ENCODE data around the gene TRERF1. TPM values are rescaled to one million over a fixed set of nuclear protein-coding genes. Genes with fewer than 3 reads are reported as not detected.

Gene TRERF1
- total RNA-seq, 1 experiment from 2014 or later: 22.3 TPM

- Mint-ChIP-seq H3K36me3 (no peaks in the 10 kb centered on the region), H3K4me3 (no peak overlapping the region), H3K9me3 (no peaks in the 10 kb centered on the region), H3K27ac (no peak overlapping the region), H3K27me3 (ENCODE audit: low read depth) (no peaks in the 10 kb centered on the region), H3K4me1 (peaks cover 27% of the 10 kb centered on the region)
- TF ChIP-seq ZBTB21 (CRISPR knock-in tag; IDR thresholded peaks at IDR 0.05; ENCODE audit: borderline replicate concordance): no peak
- no peak for TF ChIP-seq ZSCAN18 (CRISPR knock-in tag; IDR thresholded peaks at IDR 0.05)
- no peak for TF ChIP-seq TEAD1 (CRISPR knock-in tag; IDR thresholded peaks at IDR 0.05)
- TF ChIP-seq CTCF (IDR thresholded peaks at IDR 0.05): no peak
- no peak for TF ChIP-seq FOXP4 (CRISPR knock-in tag; IDR thresholded peaks at IDR 0.05)
- no peak for TF ChIP-seq ZNF423 (CRISPR knock-in tag; IDR thresholded peaks at IDR 0.05)
- no peak for TF ChIP-seq NR2C2 (CRISPR knock-in tag; IDR thresholded peaks at IDR 0.05)
- TF ChIP-seq ZNF317 (CRISPR knock-in tag; IDR thresholded peaks at IDR 0.05; ENCODE audit: borderline replicate concordance, low read depth): no peak
- TF ChIP-seq FOXK1 (CRISPR knock-in tag; IDR thresholded peaks at IDR 0.05): no peak
- no peak for TF ChIP-seq ELF4 (CRISPR knock-in tag; IDR thresholded peaks at IDR 0.05; ENCODE audit: low read depth)
- TF ChIP-seq ZNF232 (CRISPR knock-in tag; IDR thresholded peaks at IDR 0.05): no peak
- no peak for TF ChIP-seq ZNF425 (CRISPR knock-in tag; conservative IDR thresholded peaks at IDR 0.05)
- POLR2A ChIA-PET: no interaction called here
- ATAC-seq (no peak), DNase-seq (ENCODE audit: low spot score) (no peak)
- CTCF ChIA-PET: interaction anchor here (2.7 kb wide), 1 partner anchor 181 kb away, joined by 12 read pairs; no protein-coding TSS in a partner anchor
These were observed 84.8 kb downstream of the TRERF1 start for GRCh38 chr6:42366999-42367352.

- Mint-ChIP-seq H3K9me3 (no peaks in the 10 kb centered on the region), H3K4me3 (no peak overlapping the region), H3K4me1 (peaks cover 27% of the 10 kb centered on the region), H3K27me3 (ENCODE audit: low read depth) (no peaks in the 10 kb centered on the region), H3K27ac (no peak overlapping the region), H3K36me3 (peaks cover 4% of the 10 kb centered on the region; the same call in 1 of the 2 replicates)
- TF ChIP-seq NR3C1 (CRISPR knock-in tag; conservative IDR thresholded peaks at IDR 0.05; ENCODE audit: low read depth): no peak
- no peak for TF ChIP-seq GTF2I (CRISPR knock-in tag; conservative IDR thresholded peaks at IDR 0.05)
- TF ChIP-seq SMAD3 (CRISPR knock-in tag; IDR thresholded peaks at IDR 0.05; ENCODE audit: borderline replicate concordance): no peak
- TF ChIP-seq ZNF532 (CRISPR knock-in tag; IDR thresholded peaks at IDR 0.05; ENCODE audit: borderline replicate concordance): no peak
- no peak for TF ChIP-seq PRRX2 (CRISPR knock-in tag; IDR thresholded peaks at IDR 0.05)
- no peak for TF ChIP-seq SOX15 (CRISPR knock-in tag; IDR thresholded peaks at IDR 0.05)
- TF ChIP-seq MLX (CRISPR knock-in tag; IDR thresholded peaks at IDR 0.05): no peak
- TF ChIP-seq OVOL2 (CRISPR knock-in tag; IDR thresholded peaks at IDR 0.05; ENCODE audit: borderline replicate concordance): no peak
- ChIA-PET POLR2A (no interaction called here), CTCF (interaction anchor here (0.6 to 2.7 kb wide), 4 partner anchors 8 to 182 kb away, joined by 3 to 12 read pairs (median 7); no protein-coding TSS in a partner anchor)
- ATAC-seq: no peak
- no peak for DNase-seq (ENCODE audit: low spot score)
These were observed 85.6 kb downstream of the TRERF1 start for GRCh38 chr6:42366011-42366705.

All from WTC11 (cell line).